Skin epidermis (tissue), 12 donors: Measurements from ENCODE around the gene PPARGC1A.
A peak's percentile ranks its signal among the peaks of the same experiment; 100 is the strongest.

Source experiments
- H3K27ac ChIP-seq, 21 experiments: fragments of 200-600 bp; sonication (generic) in 11 of 21; one replicate each; pipeline ENCODE4 v1.5.0; 2020; ENCODE audit warnings: mild to moderate bottlenecking in 3 of 21, inconsistent platforms in 2 of 21, moderate library complexity in 2 of 21
- H3K4me3 ChIP-seq, 7 experiments: fragments of 200-600 bp; sonication (generic) in 2 of 7; one replicate each; pipeline ENCODE4 v1.5.0; 2020; ENCODE audit warnings: inconsistent platforms in 2 of 7, mild to moderate bottlenecking in 2 of 7, moderate library complexity in 1 of 7

PPARGC1A gene

DNA sequence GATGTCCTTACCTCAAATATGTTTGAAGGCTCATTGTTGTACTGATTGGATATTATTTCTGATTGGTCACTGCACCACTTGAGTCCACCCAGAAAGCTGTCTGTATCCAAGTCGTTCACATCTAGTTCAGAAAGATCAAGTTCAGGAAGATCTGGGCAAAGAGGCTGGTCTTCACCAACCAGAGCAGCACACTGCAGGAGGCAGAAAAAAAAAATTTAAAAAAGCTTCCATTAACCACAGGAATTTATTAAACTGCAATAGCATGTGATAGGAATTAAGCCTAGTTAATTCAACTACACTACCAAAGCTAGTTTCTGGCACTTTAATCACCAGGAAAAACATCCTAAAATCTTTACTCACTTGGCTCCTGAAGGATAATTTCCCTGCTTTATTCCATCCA is 5.1 kb downstream of the PPARGC1A start:
- H3K4me3 ChIP-seq = no peak overlapping the region
- H3K27ac ChIP-seq = peak overlapping the region in 2 of 21 experiments; percentile 2 to 37

GRCh38 chr4:23884261-23884660 is 5.6 kb downstream of the PPARGC1A start:
- no peak overlapping the region for H3K4me3 ChIP-seq
- peak overlapping the region in 1 of 21 experiments; percentile 37 for H3K27ac ChIP-seq

DNA sequence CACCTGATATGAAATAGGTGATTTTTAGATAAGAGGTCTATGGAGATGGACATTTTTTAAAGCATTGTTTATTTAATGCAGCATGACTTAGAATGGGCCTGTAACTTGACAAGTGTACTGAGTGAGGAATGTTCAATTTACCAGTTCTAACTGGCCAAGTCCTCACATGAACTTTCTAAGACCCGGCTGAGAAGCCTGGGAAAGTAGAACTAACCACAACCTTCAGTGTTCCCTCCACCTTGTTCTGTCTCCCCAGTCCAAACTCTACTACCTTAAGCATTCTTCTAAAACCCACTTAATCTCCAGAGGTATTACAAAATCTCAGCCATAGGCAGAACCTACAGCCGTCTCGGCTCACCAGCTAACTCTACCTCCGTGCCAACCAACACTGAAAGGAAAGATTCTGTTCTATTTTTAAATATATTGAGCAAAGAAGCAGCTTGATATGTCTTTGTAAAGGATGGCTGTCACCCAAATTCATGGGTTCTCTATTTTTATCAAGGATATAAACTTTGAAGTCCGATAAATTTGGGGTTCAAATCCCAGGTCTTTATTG is 6.8 kb downstream of the PPARGC1A start:
- Histone ChIP-seq H3K4me3 (no peak overlapping the region), H3K27ac (no peak overlapping the region)

DNA sequence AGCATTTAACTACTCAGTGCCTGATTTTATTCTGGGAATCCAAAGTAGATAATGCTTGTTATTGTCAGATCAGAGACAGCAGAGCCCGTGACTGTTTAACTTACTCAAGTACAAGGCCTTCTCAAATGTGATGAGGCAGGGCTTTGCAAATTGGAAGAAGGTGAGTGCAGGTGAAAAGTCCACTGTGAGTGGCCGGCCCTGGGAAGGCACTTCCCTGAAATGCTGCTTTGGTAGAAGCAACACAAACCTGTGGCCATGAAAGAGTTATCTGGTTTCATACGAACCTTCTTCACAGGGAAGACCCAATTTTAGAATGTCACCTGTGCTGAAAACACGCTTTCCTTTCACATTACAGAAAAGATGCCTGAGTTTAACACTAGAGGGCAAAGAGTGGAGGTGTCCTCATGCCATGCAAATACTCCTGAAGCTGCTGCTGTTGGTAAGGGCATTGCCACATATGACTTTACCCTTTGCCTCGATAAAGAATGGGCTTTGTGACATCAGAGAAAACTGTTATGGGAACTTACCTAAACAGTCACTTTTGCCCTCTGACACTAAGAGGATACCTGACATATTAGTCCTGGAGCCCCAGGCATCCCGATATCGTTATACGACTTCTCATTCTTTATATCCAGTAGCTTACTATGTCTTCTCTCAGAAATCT is 8.0 kb downstream of the PPARGC1A start:
- H3K4me3 ChIP-seq = no peak overlapping the region

GRCh38 chr4:23881052-23881501 is 8.8 kb downstream of the PPARGC1A start:
- H3K27ac ChIP-seq = peak overlapping the region in 1 of 21 experiments; percentile 65
- no peak overlapping the region for H3K4me3 ChIP-seq

More for the DNA sequence above, 8.0 kb downstream of the PPARGC1A start:
- H3K27ac ChIP-seq = peak overlapping the region in 2 of 21 experiments; percentile 27 to 65

DNA sequence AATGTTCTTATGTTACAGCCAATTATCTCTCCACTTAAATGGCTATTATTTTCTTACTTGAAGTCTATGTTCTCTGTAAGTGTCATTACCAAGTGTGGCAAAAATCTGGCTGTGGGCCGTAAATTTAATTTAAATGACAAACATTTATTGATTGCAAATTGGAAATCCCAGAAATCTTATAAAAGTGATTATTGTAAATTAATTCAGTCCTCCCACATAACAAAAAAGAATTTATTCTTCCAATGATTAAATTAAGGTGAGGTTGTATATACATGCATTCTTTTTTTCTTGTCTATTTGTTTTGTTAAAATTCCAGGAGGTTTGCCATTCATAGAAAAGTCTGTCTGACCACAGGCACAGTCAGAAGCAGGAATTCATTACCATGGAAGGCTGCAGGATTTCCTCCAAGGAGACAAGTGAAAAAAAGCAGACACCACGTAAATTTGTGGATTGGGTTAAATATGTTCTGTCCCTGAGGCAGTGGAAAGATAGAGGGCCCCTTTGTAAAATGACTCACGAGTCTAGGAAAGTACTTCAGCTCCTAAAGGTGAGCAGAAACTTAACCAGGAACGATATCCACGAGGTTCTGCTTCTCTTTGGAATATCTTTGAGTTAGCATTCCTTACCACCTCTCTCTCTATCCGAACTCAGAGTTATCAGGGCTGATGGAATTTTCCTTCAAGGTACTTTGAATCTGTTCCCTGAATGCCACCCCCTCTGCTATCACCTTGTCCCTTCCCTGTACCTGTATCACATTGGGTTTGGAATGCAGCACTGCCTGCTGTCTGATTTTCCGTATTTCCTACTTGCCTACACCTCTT is 10.7 kb downstream of the PPARGC1A start:
- H3K27ac ChIP-seq = no peak overlapping the region
- no peak overlapping the region for H3K4me3 ChIP-seq

GRCh38 chr4:23878246-23878891 is 11.5 kb downstream of the PPARGC1A start:
- no peak overlapping the region for H3K4me3 ChIP-seq

GRCh38 chr4:23877758-23878229 is 12.1 kb downstream of the PPARGC1A start:
- H3K4me3 ChIP-seq = no peak overlapping the region
- no peak overlapping the region for H3K27ac ChIP-seq

More at GRCh38 chr4:23878246-23878891, 11.5 kb downstream of the PPARGC1A start:
- no peak overlapping the region for H3K27ac ChIP-seq

DNA sequence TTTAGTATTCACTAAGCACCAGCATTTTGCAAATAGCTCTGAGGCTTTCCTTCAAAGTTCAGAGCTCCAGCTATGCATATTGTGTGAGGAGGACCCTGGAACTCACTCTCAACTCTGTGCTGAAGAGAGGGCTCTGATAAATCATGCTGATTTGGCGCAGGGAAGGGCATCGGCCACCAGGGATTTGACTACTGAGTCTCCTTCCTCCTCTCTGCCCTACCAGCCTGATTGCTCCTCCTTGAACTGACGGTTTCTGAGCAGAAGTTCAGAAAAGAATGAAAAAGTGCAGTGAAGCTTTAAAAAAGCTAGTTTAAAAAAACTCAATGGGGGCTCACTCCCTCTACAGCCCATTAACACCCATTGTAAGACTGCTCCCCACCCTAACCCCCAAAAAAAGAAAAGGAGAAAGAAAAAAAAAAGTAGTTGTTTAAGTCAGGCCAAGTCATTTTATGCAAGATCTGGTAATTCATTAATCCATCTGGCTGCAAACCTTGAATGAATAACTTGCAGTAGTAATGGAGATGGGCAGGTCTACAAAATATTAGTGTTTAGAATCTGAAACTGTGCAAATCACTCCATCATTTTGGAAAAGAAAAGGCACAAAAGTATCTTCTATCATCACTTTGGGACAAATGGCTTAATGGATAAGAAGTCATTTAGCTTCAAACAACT is 13.3 kb downstream of the PPARGC1A start:
- no peak overlapping the region for H3K27ac ChIP-seq
- no peak overlapping the region for H3K4me3 ChIP-seq

DNA sequence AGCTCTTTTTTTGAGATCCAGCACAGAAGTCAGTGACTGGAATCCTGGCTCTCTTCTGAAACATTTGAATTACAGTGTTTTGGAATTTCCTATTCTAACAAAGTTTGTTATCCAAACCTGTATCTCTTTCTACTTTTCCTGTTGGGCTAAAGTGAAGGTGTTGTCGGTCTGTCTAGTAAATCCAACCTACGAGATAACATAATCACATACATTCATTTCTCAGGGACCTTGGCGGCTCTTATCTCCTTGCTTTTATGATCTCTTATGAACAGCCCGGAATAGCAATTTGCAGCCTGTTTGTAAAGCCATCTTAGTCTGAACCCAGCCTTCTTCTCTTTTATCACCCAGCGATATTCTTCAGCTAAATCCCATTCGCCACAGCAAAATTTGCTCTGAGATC is 14.5 kb downstream of the PPARGC1A start:
- Histone ChIP-seq H3K4me3 (no peak overlapping the region), H3K27ac (no peak overlapping the region)

DNA sequence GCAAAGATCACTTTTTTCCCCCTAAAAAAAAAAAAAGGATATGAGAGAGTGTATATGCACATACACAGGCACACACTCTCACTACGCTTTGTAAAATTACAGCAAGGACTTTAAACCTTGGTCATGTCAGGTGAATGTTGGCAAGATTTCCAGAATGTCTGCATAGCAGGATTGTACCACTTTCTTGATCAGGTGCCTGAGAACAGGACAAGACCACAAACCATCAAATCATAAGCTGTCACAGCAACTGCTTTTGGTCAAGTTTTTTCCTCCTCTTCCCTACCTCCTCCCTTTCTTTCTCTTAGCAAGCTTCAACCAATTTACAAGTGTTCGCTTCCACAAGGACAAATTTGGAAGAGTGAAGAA is 15.3 kb downstream of the PPARGC1A start:
- H3K4me3 ChIP-seq = no peak overlapping the region
- no peak overlapping the region for H3K27ac ChIP-seq

DNA sequence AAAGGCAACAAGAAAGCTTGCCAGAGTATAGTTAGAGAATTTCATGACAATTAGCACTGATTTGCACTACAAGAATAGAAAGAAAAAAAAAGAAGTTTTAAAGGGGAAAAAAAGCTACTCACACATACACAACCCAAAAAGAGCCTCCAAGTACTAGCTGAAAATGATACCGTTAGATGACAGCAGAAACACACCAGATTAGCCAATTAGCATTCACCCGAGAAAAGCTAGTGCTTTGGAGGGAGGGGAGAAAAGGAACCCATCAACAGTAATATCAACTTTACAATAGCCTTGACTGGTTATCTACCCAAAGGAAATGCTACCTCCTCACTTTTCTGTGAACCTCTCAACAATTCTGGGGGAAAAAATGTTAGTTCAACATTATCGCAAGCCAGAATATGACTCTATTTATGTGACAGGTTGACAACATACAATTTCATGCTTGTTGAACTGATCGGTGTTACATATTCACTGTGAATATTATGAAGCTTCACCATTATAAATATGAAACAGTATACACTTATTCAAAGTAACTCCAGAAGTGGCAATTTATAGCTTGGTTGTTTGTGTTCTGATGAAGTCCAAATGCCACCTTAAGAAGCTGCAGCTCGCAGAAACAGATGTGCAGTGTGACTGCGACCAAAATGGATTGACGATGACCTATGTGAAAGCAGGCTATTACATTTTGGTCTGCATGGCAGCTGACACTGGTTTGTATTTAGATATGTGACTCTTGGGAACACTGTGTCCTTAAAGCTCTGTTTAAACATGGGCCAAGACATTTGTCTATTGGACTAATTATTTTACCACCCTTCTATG is 15.9 kb downstream of the PPARGC1A start:
- no peak overlapping the region for H3K4me3 ChIP-seq

GRCh38 chr4:23871426-23871825 is 18.4 kb downstream of the PPARGC1A start:
- Histone ChIP-seq H3K4me3 (no peak overlapping the region), H3K27ac (no peak overlapping the region)

More for the DNA sequence above, 15.9 kb downstream of the PPARGC1A start:
- no peak overlapping the region for H3K27ac ChIP-seq

DNA sequence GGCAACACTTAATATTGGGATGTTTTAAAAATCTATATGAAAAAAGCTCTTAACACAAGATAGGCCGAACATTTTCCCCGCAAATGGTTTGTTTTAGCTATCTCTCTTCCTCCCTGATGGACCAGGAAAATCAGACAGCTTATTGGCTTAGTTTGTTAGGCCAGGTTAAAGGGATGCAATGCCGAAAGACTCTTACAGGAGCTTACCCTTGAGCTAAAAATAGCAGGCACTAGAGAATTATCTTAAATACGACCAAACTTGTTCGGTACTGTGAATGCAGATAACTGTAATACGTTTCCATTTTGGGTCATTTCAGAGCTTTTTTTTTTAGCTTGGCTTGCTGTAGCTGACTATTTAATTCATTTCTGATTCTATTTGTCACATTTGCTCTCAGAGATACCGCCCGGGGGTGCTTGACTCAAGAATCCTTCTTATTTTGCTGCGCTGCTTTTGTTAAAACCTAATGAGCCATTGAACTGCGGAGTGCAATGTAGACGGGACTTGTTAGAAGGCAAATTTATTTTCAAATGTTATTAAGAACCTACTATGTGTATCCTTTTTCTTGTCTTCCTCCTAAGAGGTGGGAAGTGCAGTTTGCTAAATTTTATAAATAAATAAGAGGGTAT is 23.3 kb downstream of the PPARGC1A start:
- no peak overlapping the region for H3K27ac ChIP-seq

DNA sequence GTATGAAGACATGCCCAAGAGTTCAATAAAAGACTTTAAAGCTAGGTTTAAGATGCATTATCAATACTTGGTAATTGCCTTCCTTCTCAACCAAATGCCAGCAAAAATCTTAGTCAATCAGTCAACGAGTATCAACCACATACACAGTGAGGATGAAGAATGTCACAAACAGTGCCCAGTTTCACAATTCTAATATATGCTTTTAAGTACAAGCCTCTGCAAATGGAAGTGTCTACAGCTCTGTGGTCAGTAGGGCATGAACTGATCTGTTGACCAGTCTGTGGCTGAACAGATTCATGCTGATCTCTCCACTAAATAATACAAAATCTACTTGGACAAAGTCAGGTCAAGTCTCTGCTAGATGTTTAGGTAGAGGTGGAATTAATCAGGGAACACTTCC is 27.9 kb downstream of the PPARGC1A start:
- Histone ChIP-seq H3K4me3 (no peak overlapping the region), H3K27ac (no peak overlapping the region)

More for the DNA sequence above, 23.3 kb downstream of the PPARGC1A start:
- H3K4me3 ChIP-seq = no peak overlapping the region

DNA sequence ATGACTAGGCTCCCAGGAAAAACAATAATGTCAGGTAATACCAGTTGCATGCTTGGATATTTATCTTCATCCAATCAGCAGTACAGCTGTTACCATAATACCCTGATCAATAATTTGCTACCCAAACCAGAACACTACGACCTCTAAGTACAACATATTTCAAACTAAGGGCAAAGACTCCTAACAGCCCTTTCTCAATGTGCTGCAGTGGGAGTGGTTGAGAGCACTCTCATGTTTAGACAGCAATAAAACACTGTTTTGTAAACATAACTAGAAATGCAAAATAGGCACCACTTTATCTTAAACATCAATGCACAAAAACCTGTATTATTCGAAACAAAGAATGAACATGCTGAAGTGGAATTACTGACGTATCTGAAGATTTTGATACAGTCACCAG is 28.9 kb downstream of the PPARGC1A start:
- H3K27ac ChIP-seq = no peak overlapping the region
- no peak overlapping the region for H3K4me3 ChIP-seq

GRCh38 chr4:23857367-23857959 is 32.4 kb downstream of the PPARGC1A start:
- no peak overlapping the region for H3K27ac ChIP-seq
- no peak overlapping the region for H3K4me3 ChIP-seq

DNA sequence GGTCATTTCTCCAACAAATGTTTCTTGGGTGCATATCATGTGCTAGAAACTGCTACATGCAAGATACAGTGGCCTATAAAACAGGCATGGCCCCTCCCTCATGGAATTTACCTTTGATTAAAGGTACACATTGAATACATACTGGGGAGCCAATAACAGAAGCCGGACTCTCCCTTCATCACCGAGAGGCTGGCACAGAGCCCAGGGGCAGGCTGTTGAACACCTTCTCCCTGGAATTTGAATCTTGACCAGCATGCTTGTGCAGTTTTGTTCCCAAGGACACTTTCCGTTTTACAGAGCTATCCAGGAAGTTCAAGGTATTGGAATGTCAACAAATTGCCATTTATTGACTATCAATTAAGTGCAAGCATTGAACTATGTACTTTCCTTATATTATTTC is 33.2 kb downstream of the PPARGC1A start:
- Histone ChIP-seq H3K27ac (no peak overlapping the region), H3K4me3 (no peak overlapping the region)
